Activated T-helper 1 cell treated with anti-CD3 and anti-CD28 coated beads, Interleukin-12 subunit alpha, Interleukin-12 subunit beta, Interleukin-2, Interleukin-4 antibody, amounts not matched to agents 30 ng/mL and 10 ng/mL and 1 ng/mL, durations not matched to agents 14 hours and 24 hours and 36 hours (primary cell): ENCODE data around the gene STPG1. TPM values are rescaled to one million over a fixed set of nuclear protein-coding genes. Genes with fewer than 3 reads are reported as not detected.

ENCODE experiments used
- DNase-seq: peaks from one replicate; pipeline ENCODE4 v3.0.0; 2021; ENCODE audit warnings: low spot score
- H3K27ac Mint-ChIP-seq: one replicate; pipeline ENCODE4 v1.8.0; 2021; ENCODE audit warnings: mild to moderate bottlenecking, mixed read lengths
- H3K27me3 Mint-ChIP-seq: one replicate; pipeline ENCODE4 v1.8.0; 2022; ENCODE audit warnings: mild to moderate bottlenecking, moderate library complexity, mixed read lengths; ENCODE audit not compliant: insufficient read depth
- H3K36me3 Mint-ChIP-seq: one replicate; pipeline ENCODE4 v1.8.0; 2021; ENCODE audit warnings: low read depth, mixed read lengths
- H3K4me1 Mint-ChIP-seq: one replicate; pipeline ENCODE4 v1.8.0; 2021; ENCODE audit warnings: low read depth, mixed read lengths
- H3K4me3 Mint-ChIP-seq: one replicate; pipeline ENCODE4 v1.8.0; 2021; ENCODE audit warnings: mild to moderate bottlenecking, moderate library complexity, mixed read lengths
- H3K9me3 Mint-ChIP-seq: one replicate; pipeline ENCODE4 v1.8.0; 2021; ENCODE audit warnings: mixed read lengths
- intact Hi-C: fragments of 100-400 bp; cut with micrococcal nuclease; formaldehyde crosslinking; loops from one replicate; pipeline ENCODE4 v1.15.1; 2024
- total RNA-seq: library from RNA; stranded (reverse); gene quantifications from 2 replicates; pipeline ENCODE4 v1.2.3, GENCODE V29; 2022

The STPG1 gene
- total RNA-seq, 1 donor from 2014 or later = 5.1 TPM

DNA sequence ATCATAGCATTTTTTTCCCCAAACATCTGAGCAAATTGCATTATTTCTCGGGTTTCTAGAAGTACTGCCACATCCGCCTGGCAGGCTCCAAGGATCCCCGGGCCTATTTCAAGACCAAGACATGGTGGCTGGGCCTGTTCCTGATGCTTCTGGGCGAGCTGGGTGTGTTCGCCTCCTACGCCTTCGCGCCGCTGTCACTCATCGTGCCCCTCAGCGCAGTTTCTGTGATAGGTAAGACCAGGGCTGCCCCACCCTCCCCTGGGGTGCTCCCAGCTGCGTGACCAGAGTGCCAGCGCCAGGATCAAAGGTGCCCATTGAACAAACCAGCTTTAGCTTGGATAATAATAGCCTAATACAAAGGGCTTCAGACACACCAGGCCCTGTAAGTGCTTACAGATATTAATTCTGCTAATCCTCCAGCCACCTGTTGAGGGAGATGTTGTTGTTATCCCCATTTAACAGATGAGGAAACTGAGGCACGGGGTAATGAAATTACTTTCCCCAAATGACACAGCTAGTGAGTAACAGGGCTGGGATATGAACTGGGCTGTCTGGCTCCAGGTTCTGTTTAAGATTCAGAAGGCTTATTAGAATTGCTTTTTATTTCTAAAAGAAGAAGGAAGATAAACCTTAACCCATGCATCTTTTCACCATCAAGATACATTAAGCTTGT, 28.6 kb upstream of the STPG1 start:
- H3K9me3 Mint-ChIP-seq = no peaks in the 10 kb centered on the region
- H3K4me3 Mint-ChIP-seq = no peak overlapping the region
- intact Hi-C loops = no loop called here
- H3K36me3 Mint-ChIP-seq = peaks cover 27% of the 10 kb centered on the region
- no peaks in the 10 kb centered on the region for H3K27me3 Mint-ChIP-seq
- no peak overlapping the region for H3K27ac Mint-ChIP-seq
- DNase-seq = no peak
- H3K4me1 Mint-ChIP-seq = no peaks in the 10 kb centered on the region

DNA sequence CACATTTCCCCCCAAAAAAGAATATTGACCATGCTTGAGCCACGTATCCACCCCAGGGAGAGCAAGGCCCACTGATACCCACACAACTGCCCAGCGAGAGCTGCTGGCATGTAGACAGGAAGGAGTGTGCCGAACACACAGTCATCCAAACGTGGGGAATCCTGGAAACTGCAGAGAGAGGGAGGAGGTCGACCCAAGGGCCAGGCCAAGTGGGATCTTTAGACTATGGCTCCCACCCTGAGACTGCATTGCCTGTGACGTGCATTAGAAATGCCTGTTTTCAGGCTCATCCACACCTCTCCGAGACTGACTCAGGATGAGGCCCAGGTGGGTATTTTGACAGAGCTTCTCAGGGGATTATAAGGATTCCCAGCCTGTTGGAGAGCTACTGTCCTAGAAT, 27.9 kb upstream of the STPG1 start:
- intact Hi-C loops = no loop called here
- Mint-ChIP-seq H3K4me3 (no peak overlapping the region), H3K36me3 (peaks cover 21% of the 10 kb centered on the region), H3K9me3 (no peaks in the 10 kb centered on the region), H3K27ac (no peak overlapping the region), H3K27me3 (no peaks in the 10 kb centered on the region), H3K4me1 (no peaks in the 10 kb centered on the region)
- no peak for DNase-seq

DNA sequence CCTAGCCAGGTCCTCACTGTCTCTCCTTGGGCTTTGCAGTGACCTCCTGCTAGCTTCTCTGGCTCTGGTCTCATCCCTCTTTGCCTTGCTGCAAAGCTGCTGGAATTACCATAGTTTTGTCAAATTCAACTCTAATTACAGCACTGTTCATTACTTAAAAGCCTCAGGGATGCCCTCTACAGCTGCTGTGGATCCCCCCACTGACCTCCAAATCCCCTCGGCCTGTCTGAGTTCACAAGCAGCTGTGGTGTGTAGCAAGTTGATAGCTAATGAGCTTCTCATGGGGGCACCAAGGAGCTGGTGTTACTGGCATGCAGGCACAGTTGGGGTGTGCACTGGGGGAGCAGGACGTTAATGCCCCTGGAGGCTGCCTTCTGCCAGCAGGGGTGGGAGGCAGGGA, 26.9 kb upstream of the STPG1 start:
- no peaks in the 10 kb centered on the region for H3K9me3 Mint-ChIP-seq

DNA sequence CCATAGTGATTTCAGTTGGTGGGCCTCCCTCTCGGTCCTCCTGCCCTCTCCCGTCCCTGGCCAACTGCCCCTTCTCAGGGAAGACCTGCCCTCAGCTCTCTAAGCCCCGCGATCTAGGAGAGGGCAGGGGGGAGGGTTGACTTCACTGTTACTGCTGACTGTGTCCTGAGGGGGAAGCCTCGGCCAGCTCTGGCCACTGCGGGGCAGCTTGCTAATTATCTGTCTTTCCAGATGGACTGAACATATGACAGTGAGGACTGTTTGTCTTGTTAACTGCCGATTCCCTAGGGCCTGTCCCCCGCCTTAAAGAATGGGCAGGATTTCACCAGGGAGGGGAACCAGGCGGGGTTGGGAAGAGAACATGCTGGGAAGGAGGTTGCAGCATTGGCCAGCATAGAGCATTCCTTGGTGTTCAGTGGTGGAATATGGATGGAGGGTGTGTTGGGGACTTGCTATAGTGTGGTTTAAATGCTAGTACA, 24.9 kb upstream of the STPG1 start:
- intact Hi-C loops = no loop called here
- no peak for DNase-seq
- Mint-ChIP-seq H3K36me3 (peaks cover 17% of the 10 kb centered on the region), H3K27ac (no peak overlapping the region), H3K4me3 (no peak overlapping the region), H3K27me3 (no peaks in the 10 kb centered on the region), H3K9me3 (no peaks in the 10 kb centered on the region), H3K4me1 (no peaks in the 10 kb centered on the region)

More for the DNA sequence above, 26.9 kb upstream of the STPG1 start:
- Mint-ChIP-seq H3K36me3 (peaks cover 20% of the 10 kb centered on the region), H3K4me1 (no peaks in the 10 kb centered on the region), H3K4me3 (no peak overlapping the region), H3K27ac (no peak overlapping the region), H3K27me3 (no peaks in the 10 kb centered on the region)
- intact Hi-C loops = no loop called here
- no peak for DNase-seq

DNA sequence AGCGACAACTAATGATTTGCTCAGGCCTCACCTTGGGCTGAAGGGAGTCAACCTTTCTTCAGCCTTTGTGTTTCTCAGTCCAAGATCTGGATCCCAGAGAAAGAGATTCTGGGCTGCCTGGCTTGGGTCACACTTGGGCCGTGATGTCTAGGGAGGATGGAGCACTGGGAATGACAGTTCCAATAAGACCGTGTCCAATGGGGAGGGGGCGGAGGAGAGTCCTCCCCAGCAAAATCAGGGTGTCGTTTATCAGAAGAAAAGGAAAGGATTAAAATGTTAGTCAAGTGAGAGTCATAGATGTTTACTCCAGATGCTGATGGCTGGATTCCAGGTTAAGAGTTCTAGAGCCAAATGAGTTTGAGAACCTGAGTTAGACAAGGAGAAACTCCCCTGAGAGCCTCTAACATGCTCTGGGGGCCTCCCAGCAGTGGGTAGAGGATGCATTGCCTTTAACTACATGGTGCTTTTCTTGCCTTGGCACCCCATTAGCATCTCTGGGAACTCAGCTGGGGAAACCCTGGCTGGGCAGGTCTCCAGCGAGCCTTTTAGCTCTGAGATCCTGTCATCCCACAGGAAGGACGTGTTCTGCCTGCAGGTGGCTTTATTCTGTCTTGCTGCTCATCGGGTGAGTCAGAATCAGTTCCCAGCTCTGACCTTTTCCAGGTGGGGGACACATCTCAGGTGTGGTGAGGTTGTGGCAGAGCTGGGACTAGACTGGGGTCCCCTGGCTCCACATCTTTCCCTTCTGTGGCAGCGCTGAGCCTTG, 24.2 kb upstream of the STPG1 start:
- H3K4me1 Mint-ChIP-seq = no peaks in the 10 kb centered on the region
- no peak overlapping the region for H3K4me3 Mint-ChIP-seq
- H3K27ac Mint-ChIP-seq = no peak overlapping the region
- H3K27me3 Mint-ChIP-seq = no peaks in the 10 kb centered on the region
- intact Hi-C loops = no loop called here
- no peaks in the 10 kb centered on the region for H3K9me3 Mint-ChIP-seq
- peaks cover 18% of the 10 kb centered on the region for H3K36me3 Mint-ChIP-seq
- no peak for DNase-seq

DNA sequence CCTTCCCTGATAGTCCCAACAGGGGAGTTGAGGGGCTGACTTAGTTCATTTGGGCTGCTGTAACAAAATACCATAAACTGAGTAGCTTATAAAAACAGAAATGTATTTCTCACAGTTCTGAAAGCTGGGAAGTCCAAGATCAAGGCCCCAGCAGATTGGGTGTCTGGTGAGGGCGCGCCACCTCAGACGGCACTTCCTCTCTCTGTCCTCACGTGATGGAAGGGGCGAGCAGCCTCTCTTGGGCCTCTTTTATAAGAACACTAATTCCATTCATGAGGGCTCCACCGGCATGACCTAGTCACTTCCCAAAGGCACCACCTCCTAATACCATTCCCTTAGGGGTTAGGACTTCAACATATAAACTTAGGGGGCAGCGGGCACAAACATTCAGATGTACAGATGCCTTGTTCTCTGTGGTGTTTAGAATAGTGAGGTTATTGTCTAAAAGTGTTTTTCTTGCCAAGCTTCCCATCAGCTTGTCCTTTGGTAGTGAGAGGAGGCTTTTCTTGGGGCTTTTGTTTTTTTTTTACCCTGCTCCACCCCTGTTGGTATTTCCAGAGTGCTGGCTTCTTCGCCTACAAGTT, 22.3 kb upstream of the STPG1 start:
- H3K27ac Mint-ChIP-seq = no peak overlapping the region
- H3K4me1 Mint-ChIP-seq = no peaks in the 10 kb centered on the region
- H3K9me3 Mint-ChIP-seq = no peaks in the 10 kb centered on the region
- H3K4me3 Mint-ChIP-seq = no peak overlapping the region
- no peaks in the 10 kb centered on the region for H3K27me3 Mint-ChIP-seq
- intact Hi-C loops = no loop called here
- no peak for DNase-seq
- peaks cover 17% of the 10 kb centered on the region for H3K36me3 Mint-ChIP-seq

DNA sequence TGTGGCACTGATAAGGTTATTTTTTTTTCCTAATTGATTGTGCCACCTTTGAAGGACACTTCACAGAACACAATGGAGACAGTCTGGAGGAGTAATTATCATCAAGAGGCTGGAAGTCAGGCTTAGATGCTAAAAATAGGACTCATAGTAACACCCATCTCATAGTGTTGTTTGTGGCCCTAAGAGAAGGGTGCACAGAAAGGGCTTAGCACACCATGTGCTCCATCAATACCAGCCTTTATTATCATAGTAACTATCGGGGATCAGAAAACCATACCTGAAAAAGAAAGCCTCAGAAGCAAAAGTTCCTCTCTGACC, 13.9 kb upstream of the STPG1 start:
- no peak for DNase-seq
- Mint-ChIP-seq H3K27me3 (no peaks in the 10 kb centered on the region), H3K36me3 (peaks cover 37% of the 10 kb centered on the region), H3K4me3 (no peak overlapping the region), H3K9me3 (no peaks in the 10 kb centered on the region), H3K27ac (no peak overlapping the region), H3K4me1 (peaks cover 21% of the 10 kb centered on the region)
- intact Hi-C loops = no loop called here

DNA sequence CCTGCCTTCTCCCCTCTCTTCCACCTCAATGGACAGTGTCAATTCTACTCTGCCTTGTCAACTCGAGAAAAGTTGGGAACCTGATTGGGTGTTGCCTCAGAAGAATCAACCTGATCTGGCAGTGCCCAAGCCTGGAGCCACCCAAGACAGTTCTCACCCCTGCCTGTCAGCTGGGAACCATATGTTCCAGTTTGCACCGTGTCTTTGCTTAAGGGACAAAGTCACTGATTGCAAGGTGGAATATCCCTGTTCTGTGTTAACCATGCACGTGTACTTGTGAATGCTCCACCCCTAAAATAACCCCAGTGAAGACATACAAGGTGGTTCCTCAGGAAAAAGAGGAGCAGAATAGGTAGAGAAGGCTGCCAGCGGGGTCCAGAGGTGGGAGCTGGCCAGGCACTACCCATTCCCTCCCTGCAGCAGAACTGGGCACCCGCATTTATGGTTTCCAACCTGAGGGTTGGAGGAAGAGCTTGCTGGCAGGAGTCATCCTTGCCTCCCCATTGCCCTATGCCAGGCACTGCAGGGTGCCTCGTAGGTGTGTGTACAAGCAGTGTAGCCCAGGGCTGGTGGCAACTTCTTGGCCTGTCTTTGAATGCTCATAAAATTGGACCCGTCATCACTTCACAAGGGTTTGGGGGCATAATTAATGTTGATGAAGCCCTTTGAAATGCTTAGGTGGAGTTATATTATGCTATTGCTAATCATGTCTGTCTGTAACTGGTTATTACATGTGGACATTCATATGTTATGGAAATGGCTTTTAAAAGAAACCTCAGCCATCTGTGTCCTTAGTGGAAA, 13.4 kb upstream of the STPG1 start:
- Mint-ChIP-seq H3K27me3 (no peaks in the 10 kb centered on the region), H3K4me1 (peaks cover 25% of the 10 kb centered on the region), H3K4me3 (no peak overlapping the region), H3K27ac (no peak overlapping the region), H3K36me3 (peaks cover 43% of the 10 kb centered on the region), H3K9me3 (no peaks in the 10 kb centered on the region)
- DNase-seq = no peak
- intact Hi-C loops = no loop called here

DNA sequence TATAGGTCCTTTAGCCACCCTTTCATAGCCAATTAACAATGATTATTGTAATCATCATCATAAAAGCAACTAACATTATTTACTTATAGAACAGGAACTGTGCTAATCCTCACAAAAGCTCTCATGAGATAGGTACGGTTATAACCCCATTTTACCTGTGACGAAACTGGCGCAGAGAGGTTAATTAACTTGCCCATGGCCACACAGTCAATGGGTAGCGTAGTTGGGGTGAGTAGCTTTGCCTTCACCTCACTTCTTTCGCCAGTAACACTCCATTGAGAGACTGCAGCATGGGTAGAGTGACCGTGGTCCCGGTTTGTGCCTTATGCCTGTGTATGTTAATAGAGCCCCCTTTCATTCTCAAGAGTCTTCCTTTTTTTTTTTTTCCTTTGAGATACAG, 12.3 kb upstream of the STPG1 start:
- Mint-ChIP-seq H3K27ac (no peak overlapping the region), H3K4me3 (no peak overlapping the region), H3K4me1 (peaks cover 25% of the 10 kb centered on the region), H3K9me3 (no peaks in the 10 kb centered on the region), H3K27me3 (no peaks in the 10 kb centered on the region), H3K36me3 (peaks cover 43% of the 10 kb centered on the region)
- intact Hi-C loops = no loop called here
- DNase-seq = no peak

DNA sequence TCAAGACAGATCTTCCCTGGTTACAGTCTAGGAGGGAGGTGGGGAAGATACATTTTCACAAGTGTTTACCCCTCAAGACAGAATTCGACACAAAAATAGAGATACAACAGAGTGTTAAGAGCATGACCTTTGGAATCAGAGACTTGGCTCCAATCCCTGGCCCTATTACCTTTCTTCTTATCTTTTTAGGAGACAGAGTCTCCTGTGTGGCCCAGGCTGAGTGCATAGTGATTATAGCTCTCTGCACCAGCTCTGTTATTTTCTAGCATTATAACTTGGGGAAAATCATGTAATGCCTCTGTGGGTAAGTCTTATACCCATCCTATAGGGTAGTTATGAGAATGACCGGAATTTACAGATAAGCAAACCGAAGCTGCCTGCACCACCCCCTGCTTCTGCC, 11.9 kb upstream of the STPG1 start:
- H3K27ac Mint-ChIP-seq = no peak overlapping the region
- no peak for DNase-seq
- no peak overlapping the region for H3K4me3 Mint-ChIP-seq
- intact Hi-C loops = no loop called here
- H3K36me3 Mint-ChIP-seq = peaks cover 42% of the 10 kb centered on the region
- no peaks in the 10 kb centered on the region for H3K27me3 Mint-ChIP-seq
- no peaks in the 10 kb centered on the region for H3K9me3 Mint-ChIP-seq
- peaks cover 25% of the 10 kb centered on the region for H3K4me1 Mint-ChIP-seq

DNA sequence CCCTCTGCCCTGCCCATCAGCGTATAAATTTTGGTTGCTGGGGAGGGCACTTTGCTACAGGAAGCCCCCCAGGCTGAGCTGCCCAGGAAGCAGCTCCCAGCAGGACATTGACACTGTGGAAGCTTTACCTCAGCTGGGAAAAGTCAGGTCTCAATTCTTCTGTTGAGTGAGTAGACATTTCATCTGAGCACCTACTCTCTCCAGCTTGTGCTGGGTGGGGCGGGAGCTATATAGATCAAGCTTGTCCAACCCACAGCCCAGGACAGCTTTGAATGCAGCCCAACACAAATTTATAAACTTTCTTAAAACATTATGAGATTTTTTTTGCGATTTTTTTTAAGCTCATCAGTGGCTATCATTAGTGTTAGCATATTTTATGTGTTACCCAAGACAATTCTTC, 11.4 kb upstream of the STPG1 start:
- Mint-ChIP-seq H3K27me3 (no peaks in the 10 kb centered on the region), H3K4me1 (peaks cover 25% of the 10 kb centered on the region), H3K36me3 (peaks cover 43% of the 10 kb centered on the region), H3K27ac (no peak overlapping the region), H3K9me3 (no peaks in the 10 kb centered on the region), H3K4me3 (no peak overlapping the region)
- intact Hi-C loops = no loop called here
- DNase-seq = no peak

DNA sequence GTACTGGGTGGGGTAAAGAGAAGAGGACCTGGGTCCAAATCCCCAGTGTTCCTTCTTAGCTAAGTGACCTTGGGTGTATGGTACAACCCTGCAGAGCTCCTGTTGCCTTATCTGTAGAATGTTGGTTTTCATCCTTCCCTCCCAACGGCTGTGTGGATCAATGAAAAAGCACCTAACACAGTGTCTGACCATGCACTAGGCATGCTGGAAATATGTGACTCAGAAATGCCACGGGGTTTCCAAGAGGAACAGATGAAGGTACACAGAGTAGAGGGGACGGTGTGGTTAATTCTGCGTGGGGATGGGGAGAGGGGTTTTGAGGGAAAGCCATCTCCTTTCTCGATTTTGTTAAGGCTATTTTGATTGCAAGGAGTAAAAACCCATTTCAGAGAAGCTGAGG, 10.6 kb upstream of the STPG1 start:
- intact Hi-C loops = no loop called here
- Mint-ChIP-seq H3K27me3 (no peaks in the 10 kb centered on the region), H3K4me3 (no peak overlapping the region), H3K4me1 (peaks cover 29% of the 10 kb centered on the region), H3K9me3 (no peaks in the 10 kb centered on the region), H3K36me3 (peaks cover 47% of the 10 kb centered on the region), H3K27ac (peak overlapping the region; percentile 24)
- no peak for DNase-seq

DNA sequence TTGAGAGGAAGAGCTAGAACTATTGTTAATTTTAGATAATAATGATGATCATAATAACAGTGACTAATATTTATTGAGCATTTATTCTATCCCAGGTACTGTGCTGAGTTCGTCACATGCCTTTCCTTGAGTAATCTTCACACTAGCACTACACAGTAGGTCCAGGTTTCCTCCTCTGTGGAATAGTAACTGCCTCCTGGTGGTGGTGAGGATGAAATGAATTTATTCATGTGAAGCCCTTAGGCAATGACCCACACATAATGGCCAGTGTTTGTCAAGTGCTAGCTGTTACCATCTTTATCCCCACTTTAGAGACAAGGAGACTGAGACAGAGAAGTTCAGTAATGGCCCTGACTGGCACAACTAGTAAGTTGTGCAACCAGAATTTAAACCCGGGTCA, 7.9 kb upstream of the STPG1 start:
- Mint-ChIP-seq H3K4me1 (peaks cover 47% of the 10 kb centered on the region), H3K4me3 (no peak overlapping the region), H3K36me3 (peaks cover 43% of the 10 kb centered on the region), H3K27me3 (no peaks in the 10 kb centered on the region), H3K9me3 (no peaks in the 10 kb centered on the region), H3K27ac (no peak overlapping the region)
- intact Hi-C loops = no loop called here
- no peak for DNase-seq
